ENCODE data around the gene ZSCAN5A.
"Not testable (repeated sequence)": the region's sequence is repeated elsewhere in the genome, so short reads cannot be mapped to it uniquely, and the experiment has no call there.

ZSCAN5A gene

DNA sequence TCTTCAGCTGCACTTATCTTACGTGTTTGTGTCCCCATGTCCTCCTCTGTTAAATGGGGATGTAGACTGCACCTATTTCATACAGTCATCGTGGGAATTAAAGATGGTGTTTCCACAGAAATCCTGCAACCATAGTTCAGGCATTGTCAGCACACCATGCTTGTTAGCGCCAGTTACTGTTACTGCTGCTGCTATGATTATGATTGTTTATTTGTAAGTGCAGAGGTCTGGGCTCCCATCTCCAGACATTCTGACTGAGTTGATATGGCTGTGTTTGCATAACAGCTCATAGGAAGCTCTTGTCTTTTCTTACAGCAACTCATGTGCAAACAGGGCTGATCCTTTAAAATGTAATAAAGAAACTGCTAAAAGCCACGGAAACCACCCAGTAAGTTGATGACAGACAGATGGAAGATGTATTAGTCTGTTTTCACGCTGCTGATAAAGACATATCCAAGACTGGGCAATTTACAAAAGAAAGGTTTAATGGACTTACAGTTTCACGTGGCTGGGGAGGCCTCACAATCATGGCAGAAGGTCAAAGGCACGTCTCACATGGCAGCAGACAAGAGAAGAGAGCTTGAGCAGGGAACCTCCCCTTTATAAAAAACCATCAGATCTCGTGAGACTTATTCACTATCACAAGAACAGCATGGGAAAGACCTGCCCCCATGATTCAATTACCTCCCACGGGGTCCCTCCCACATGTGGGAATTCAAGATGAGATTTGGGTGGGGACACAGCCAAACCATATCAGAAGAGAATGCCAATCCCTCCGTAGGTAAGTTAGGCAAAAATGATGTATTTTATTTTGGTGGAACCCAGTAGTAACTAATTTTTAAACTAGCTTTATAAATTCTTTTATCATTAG, 1.6 kb downstream of the ZSCAN5A start:
- no peak for DNase-seq

GRCh38 chr19:56312342-56312741, 2.3 kb downstream of the ZSCAN5A start:
- DNase-seq, result no peak

- no peak for DNase-seq
Measured at GRCh38 chr19:56310462-56310861, 4.2 kb downstream of the ZSCAN5A start.

DNA sequence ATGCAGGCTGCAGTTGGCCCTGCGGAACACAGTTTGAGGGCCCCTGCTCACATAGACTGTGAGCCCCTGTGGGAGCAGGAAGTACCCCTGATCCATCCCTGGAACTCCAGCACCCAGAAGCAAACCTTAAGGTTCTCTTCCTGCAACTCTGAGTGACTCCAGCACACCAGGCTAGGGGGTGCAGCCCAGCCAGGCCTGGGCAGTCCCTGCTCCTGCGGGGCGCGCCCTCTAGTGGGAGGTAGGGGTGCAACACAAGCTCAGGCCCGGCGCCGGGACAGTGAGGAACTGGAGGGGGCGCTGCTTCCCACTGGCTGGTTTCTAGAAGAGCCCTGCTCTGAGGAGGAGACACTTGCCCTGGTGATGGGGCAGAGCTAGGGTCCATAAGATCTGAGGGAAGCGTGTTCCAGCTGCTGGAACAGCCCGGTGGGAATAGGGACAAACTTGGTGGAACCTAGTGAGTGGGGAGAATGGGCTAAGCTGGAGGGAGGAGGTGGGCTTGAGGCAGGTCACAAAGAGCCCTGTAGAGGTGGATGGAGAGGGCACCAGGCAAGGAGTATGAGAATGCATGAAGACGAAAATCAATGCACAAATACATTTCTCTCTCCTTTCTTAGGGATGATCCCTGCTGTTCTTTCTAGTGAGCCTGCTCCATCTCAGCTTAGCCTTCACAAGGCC, 5.0 kb downstream of the ZSCAN5A start:
- DNase-seq, result no peak

GRCh38 chr19:56308792-56309191, 5.8 kb downstream of the ZSCAN5A start:
- no peak for DNase-seq

DNA sequence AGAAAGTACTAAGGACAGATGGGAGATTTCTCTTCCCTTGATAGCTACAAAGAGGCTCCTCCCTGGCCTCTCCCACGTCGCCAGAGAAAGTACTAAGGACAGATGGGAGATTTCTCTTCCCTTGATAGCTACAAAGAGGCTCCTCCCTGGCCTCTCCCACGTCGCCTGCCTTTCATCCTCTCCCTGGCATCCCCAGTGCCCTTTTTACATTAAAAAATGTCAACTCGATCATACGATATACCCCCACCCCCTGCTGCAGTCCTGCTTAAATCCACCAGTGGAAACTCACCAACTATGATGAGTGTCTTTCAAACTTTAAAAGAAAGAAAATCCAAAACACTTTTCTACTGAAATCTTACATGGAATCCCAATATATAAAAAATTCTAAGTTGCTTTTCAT, 7.6 kb downstream of the ZSCAN5A start:
- not testable (repeated sequence) for DNase-seq

DNA sequence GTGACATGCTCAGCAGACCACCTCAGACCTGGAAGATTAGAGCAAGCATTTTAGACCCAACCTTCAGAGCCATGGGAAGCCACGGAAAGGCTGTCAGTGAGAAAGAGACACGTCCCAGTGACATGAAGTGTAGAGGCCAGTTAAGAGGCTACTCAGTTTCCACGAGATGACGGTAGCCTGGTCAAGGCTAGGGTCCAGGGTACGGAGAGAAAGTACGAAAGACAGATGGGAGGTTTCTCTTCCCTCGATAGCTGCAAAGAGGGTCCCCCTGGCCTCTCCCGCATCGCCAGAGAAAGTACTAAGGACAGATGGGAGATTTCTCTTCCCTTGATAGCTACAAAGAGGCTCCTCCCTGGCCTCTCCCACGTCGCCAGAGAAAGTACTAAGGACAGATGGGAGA, 8.6 kb downstream of the ZSCAN5A start:
- no peak for DNase-seq

DNA sequence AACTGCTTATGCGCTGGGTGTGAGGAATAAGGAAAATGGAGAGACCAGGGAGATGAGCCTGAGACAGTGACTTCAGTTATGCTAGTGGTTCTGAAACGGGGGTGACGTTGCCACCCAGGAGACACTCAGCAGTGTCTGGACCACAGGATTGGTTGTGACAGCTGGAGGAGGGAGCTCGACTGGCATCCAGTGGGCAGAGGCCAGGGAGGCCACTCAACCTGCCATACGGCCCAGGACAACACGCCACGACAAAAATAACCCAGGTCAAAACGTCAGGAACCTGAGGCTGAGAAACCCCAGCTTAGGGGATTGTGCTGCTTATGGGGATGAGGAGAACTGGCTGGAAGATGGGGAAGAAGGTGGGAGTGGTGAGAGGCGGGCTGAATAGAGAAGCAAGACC, 10.4 kb downstream of the ZSCAN5A start:
- DNase-seq, result no peak

GRCh38 chr19:56301886-56302620, 12.6 kb downstream of the ZSCAN5A start:
- no peak for DNase-seq

DNA sequence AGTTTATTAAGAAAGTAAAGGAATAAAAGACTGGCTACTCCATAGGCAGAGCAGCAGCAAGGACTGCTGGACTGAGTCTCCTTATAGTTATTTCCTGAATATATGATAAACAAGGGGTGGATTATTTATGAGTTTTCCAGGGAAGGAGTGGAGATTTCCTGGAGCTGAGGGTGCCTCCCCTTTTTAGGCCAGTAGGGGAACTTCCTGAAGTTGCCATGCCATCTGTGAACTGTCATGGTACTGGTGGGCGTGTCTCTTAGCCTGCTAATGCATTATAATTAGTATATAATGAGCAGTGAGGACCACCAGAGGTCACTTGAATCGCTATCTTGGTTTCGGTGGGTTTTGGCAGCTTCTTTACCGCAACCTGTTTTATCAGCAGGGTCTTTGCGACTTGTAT, 13.5 kb downstream of the ZSCAN5A start:
- no peak for DNase-seq

DNA sequence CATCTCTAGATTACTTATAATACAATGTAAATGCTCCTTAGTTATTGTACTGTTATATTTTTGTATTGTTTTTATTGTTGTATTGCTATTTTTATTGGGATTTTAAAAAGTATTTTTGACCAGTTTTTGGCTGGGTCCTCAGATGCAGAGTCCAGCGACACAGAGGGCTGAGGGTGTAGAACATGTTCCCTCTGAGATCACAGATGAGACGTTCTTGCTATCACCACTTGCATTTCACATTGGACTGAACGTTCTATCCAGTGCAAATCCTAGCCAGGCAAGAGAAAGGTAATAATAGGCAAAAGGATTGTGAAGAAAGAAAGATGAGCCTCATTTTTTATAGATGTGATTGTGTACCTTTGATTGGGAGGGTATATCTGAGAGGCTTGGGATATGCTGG, 15.0 kb downstream of the ZSCAN5A start:
- DNase-seq, result no peak

- no peak for DNase-seq
Measured at GRCh38 chr19:56297010-56297409, 17.6 kb downstream of the ZSCAN5A start.

GRCh38 chr19:56295531-56296455, 18.8 kb downstream of the ZSCAN5A start:
- no peak for DNase-seq

DNA sequence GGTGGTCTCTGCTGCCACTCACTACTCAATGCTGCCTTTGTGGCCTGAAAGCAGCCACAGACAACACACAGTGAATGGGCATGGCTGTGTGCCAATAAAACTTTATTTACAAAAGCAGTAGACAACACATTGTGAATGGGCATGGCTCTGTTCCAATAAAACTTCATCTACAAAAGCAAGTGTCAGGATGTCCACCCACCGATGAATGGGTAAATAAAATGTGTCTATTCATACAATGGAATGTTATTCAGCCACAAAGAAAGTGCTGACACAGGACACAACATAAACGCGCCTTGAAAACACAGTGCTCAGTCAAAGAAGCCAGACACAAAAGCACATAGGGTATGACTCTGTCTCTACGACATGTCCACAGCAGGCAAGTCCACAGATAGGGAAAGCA, 20.1 kb downstream of the ZSCAN5A start:
- DNase-seq, result peak; percentile 10

GRCh38 chr19:56291867-56292266, 22.8 kb downstream of the ZSCAN5A start:
- DNase-seq, result no peak

DNA sequence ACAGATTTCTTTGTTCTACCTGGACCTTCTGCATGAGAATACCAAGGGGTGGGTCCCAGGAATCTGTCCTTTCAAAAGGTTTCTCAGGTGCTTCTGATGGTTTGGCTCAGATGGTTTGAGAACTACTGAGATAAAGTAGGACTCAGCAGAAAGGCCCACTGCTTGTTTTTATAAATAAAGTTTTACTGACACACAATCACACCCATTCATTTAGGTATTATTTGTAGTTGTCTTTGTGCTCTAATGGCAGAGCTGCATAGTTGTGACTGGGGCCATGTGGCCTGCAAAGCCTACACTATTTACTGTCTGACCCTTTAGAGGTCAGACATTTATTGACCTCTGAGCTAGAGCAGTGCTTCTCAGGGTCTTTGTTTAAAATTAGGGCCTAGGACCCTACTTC, 24.5 kb downstream of the ZSCAN5A start:
- DNase-seq, result no peak

DNA sequence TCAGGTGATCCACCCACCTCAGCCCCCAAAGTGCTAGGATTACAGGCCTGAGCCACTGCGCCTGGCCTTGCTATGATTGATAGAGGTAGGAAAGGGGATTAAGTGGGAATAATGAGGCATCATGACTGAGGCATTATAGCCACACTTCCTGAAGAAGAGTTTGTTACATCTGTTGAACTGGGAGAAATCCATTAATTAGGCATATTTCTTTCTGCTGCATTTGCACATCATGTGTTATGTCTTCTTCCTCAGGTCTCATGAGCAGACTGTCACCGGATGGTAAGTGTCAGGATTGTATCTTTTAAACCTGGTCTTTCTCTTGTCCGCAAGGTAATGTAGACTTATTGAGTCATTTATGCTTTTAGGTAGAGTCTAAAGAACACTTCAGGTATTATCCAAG, 29.9 kb downstream of the ZSCAN5A start:
- no peak for DNase-seq

GRCh38 chr19:56282809-56283208, 31.8 kb downstream of the ZSCAN5A start:
- no peak for DNase-seq

- no peak for DNase-seq
Measured at GRCh38 chr19:56273563-56274117, 41.0 kb downstream of the ZSCAN5A start.

DNA sequence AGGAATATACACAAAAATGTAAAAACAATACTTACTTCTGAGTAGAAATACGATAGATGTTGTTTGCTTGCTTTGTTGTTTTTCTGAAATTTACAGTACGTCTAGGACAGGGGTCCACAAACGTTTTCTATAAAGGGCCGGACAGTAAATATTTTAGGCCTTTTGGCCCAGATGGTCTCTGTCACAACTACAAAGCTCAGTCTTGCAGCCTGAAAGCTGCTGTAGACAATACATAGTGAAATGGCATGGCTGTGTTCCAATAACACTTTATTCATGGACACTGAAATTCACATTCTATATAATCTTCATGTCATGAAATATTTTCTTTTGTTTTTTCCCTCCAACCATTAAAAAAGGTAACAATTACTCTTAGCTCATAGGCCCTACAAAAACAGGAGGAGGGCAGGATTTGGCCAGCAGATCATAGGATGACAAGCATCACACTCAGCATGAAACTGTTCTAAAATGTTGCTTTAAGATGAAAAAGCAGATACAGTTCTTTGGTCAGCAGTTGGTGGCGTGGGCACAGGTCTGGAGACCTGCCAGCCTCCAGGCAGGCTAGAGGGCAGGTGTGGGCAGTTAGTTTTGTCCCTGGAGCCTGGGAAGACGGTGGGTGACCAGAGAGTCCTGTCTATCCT, 42.4 kb downstream of the ZSCAN5A start, which contains the start of gene EDDM13:
Gene EDDM13 (plus strand): TSS at position 588 of the 638 bp plus-strand sequence. CDS start 87 bp downstream, outside the sequence.
- no peak for DNase-seq

DNA sequence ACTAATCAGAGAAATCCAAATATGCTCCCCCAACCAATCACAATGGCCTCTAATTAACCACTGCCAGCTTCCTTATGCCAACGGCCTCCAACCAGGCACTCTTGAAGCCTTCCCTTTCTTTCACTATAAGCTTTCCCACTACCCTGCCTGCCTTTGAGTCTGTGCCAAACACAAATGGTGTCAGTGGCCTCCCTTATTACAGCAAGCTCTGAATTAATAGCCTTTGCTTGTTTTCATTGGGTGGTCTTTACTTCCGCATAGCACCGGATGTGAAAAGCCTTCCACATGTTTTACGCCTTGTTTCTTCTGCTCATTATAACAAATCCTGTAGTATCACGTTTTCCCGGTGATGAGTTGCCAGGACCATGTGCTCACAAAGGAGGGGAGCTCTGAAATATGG, 43.5 kb downstream of the ZSCAN5A start:
- no peak for DNase-seq

DNA sequence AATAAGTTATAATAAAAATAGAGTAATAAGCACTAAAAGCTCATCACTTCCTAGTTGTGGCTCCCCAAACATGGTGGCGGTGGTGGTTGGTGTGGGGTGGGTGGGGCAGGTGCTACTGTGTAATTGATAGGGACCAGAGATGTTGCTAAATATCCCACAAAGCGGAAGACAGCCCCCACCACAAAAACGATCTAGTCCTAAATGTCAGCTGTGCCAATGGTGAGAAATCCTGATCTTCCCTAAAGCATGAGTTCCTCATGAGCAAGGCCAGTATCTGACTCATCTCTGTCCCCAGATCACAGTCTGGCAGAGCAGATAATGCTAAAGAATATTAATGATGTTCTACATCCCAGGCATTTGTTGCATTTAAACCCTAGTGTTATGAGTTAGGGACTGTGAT, 44.0 kb downstream of the ZSCAN5A start:
- no peak for DNase-seq
